Fibroblast of pulmonary artery (primary cell): ENCODE data around the gene PTPN9.
"Not testable (repeated sequence)": the region's sequence is repeated elsewhere in the genome, so short reads cannot be mapped to it uniquely, and the experiment has no call there.

Experiments used
- DNase-seq: peaks from one replicate; pipeline ENCODE4 v3.0.0-alpha.2; 2010; ENCODE audit warnings: low read depth
- H3K4me3 ChIP-seq: replicated peaks from 2 replicates; pipeline ENCODE4 v1.5.1; 2011; ENCODE audit warnings: low read depth, mild to moderate bottlenecking, control low read depth, low read length, moderate library complexity
- CTCF ChIP-seq: IDR thresholded peaks from 2 replicates; pipeline ENCODE4 v1.5.1; 2011; ENCODE audit warnings: mild to moderate bottlenecking, control low read depth, low read length, inconsistent platforms; ENCODE audit errors: missing control alignments

PTPN9 gene

GRCh38 chr15:75542386-75542797, 36.7 kb downstream of the PTPN9 start:
- TF ChIP-seq CTCF: no peak
- DNase-seq: no peak
- no peak overlapping the region for H3K4me3 ChIP-seq

- DNase-seq: no peak
- H3K4me3 ChIP-seq: no peak overlapping the region
- no peak for TF ChIP-seq CTCF
Observed at GRCh38 chr15:75538376-75538775, 40.7 kb downstream of the PTPN9 start.

GRCh38 chr15:75533945-75534344, 45.2 kb downstream of the PTPN9 start:
- DNase-seq: no peak
- H3K4me3 ChIP-seq: no peak overlapping the region
- no peak for TF ChIP-seq CTCF

- peak; percentile 46 for TF ChIP-seq CTCF
- peak; percentile 75 for DNase-seq
- H3K4me3 ChIP-seq: no peak overlapping the region
Observed at GRCh38 chr15:75532413-75533250, 46.5 kb downstream of the PTPN9 start.

- H3K4me3 ChIP-seq: no peak overlapping the region
- no peak for TF ChIP-seq CTCF
- peak; percentile 62 for DNase-seq
Observed at GRCh38 chr15:75531041-75531450, 48.1 kb downstream of the PTPN9 start.

GRCh38 chr15:75530169-75530568, 48.9 kb downstream of the PTPN9 start:
- no peak for TF ChIP-seq CTCF
- DNase-seq: no peak

GRCh38 chr15:75525756-75526155, 53.4 kb downstream of the PTPN9 start:
- not testable (repeated sequence) for DNase-seq, H3K4me3 ChIP-seq

More at GRCh38 chr15:75530169-75530568, 48.9 kb downstream of the PTPN9 start:
- H3K4me3 ChIP-seq: no peak overlapping the region
